HCT116 (cell line): Measurements from ENCODE around the gene TSPAN2. TPM values are rescaled to one million over a fixed set of nuclear protein-coding genes. Genes with fewer than 3 reads are reported as not detected.

Experiments
- ATAC-seq: fragments of 200-7000 bp; cut with Tn5 transposase; 2 replicates; pipeline ENCODE4 v1.9.1; 2020; ENCODE audit warnings: mild to moderate bottlenecking, moderate library complexity
- BruUV-seq: library from RNA; stranded (reverse); fragments of 400-500 nt; replicated peaks from 2 replicates; lab custom pipeline; 2021; lab: Mats Ljungman, UMichigan
- CTCF ChIA-PET: fragments of 300-600 bp; sonication (Branson Sonifier 250); formaldehyde crosslinking; loops from one replicate; lab custom pipeline; 2021; ENCODE audit warnings: antibody characterized with exemption; lab: Charles Lee
- POLR2A ChIA-PET: fragments of 300-600, 350-600 bp; sonication (Branson Sonifier 250); formaldehyde crosslinking; loops from one replicate; lab custom pipeline; 2021; ENCODE audit warnings: antibody characterized with exemption; lab: Charles Lee
- RAD21 ChIA-PET, 2 experiments: fragments of 300-600 bp; sonication (Branson Sonifier 250); formaldehyde crosslinking; loops; one replicate each; lab custom pipeline; 2023; ENCODE audit warnings: low total read pairs in 2 of 2; ENCODE audit not compliant: uncharacterized antibody in 2 of 2, unreplicated experiment in 2 of 2, low non-redundant PET in 1 of 2; lab: Charles Lee
- DNase-seq: peaks from one replicate; pipeline ENCODE4 v3.0.0-alpha.2; 2010; ENCODE audit warnings: low read depth, low spot score
- H2AFZ ChIP-seq: fragments of 200-600 bp; shearing (Covaris generic), sonication (generic); 2 replicates; pipeline ENCODE4 v1.6.1; 2017; ENCODE audit warnings: low read depth, mixed run types, mixed read lengths, antibody characterized with exemption, low read length; ENCODE audit not compliant: poor library complexity, severe bottlenecking
- H3K27ac ChIP-seq: 2 replicates; pipeline ENCODE4 v1.5.1; 2012; ENCODE audit warnings: low read depth, low read length
- H3K27me3 ChIP-seq: fragments of 200-600 bp; sonication (generic); 2 replicates; pipeline ENCODE4 v1.6.1; 2016; ENCODE audit warnings: mixed run types, low read length, mixed read lengths; ENCODE audit not compliant: insufficient read depth
- H3K36me3 ChIP-seq, 2 experiments: fragments of 200-500 bp in 1 of 2; fragments of 200-600 bp in 1 of 2; sonication (Bioruptor generic) in 1 of 2; sonication (generic) in 1 of 2; 2 replicates each; pipeline versions ENCODE4 v1.5.1 to v1.6.1; 2014 to 2016; ENCODE audit warnings: low read length in 2 of 2, inconsistent platforms in 1 of 2, mixed read lengths in 1 of 2, mixed run types in 1 of 2; ENCODE audit not compliant: insufficient read depth in 2 of 2, control insufficient read depth in 1 of 2
- H3K4me1 ChIP-seq, 2 experiments: fragments of 200-600 bp in 1 of 2; sonication (generic) in 1 of 2; 2 replicates each; pipeline versions ENCODE4 v1.5.1 to v1.6.1; 2012 to 2017; ENCODE audit warnings: low read length in 2 of 2, inconsistent platforms in 1 of 2, mild to moderate bottlenecking in 1 of 2, mixed read lengths in 1 of 2, mixed run types in 1 of 2, moderate library complexity in 1 of 2; ENCODE audit not compliant: insufficient read depth in 2 of 2, control insufficient read depth in 1 of 2
- H3K4me2 ChIP-seq: fragments of 200-600 bp; sonication (generic); 2 replicates; pipeline ENCODE4 v1.6.1; 2017; ENCODE audit warnings: mixed run types, low read length, mixed read lengths
- H3K4me3 ChIP-seq, 2 experiments: fragments of 200-600 bp in 1 of 2; sonication (generic) in 1 of 2; replicated peaks in 1 of 2; 2 replicates each; pipeline ENCODE4 v1.5.1; 2011 to 2016; ENCODE audit warnings: low read length in 2 of 2, control low read depth in 1 of 2, low read depth in 1 of 2, mild to moderate bottlenecking in 1 of 2, mixed read lengths in 1 of 2, mixed run types in 1 of 2
- H3K79me2 ChIP-seq: fragments of 200-600 bp; sonication (generic); 2 replicates; pipeline ENCODE4 v1.6.1; 2017; ENCODE audit warnings: mild to moderate bottlenecking, mixed run types, low read length, moderate library complexity, mixed read lengths; ENCODE audit not compliant: insufficient read depth
- H3K9ac ChIP-seq: fragments of 200-600 bp; sonication (generic); 2 replicates; pipeline ENCODE4 v1.6.1; 2016; ENCODE audit warnings: low read length, mixed read lengths
- H3K9me2 ChIP-seq: fragments of 200-600 bp; sonication (generic), shearing (Covaris generic); 2 replicates; pipeline ENCODE4 v1.6.1; 2017; ENCODE audit warnings: mixed run types, mild to moderate bottlenecking, moderate library complexity; ENCODE audit not compliant: insufficient read depth
- H3K9me3 ChIP-seq, 2 experiments: fragments of 200-500 bp in 1 of 2; fragments of 200-600 bp in 1 of 2; sonication (Bioruptor generic) in 1 of 2; sonication (generic) in 1 of 2; 2 replicates each; pipeline ENCODE4 v1.6.1; 2014 to 2017; ENCODE audit warnings: low read length in 2 of 2, mixed read lengths in 2 of 2, inconsistent platforms in 1 of 2, low read depth in 1 of 2, mild to moderate bottlenecking in 1 of 2, mixed run types in 1 of 2, moderate library complexity in 1 of 2; ENCODE audit not compliant: control insufficient read depth in 1 of 2, insufficient read depth in 1 of 2
- H4K20me1 ChIP-seq: fragments of 200-600 bp; sonication (generic), shearing (Covaris generic); 2 replicates; pipeline ENCODE4 v1.6.1; 2017; ENCODE audit warnings: mixed run types, mild to moderate bottlenecking, moderate library complexity; ENCODE audit not compliant: insufficient read depth
- CBX3 ChIP-seq: IDR thresholded peaks from 2 replicates; pipeline ENCODE4 v1.6.1; 2012; ENCODE audit warnings: low read depth
- CEBPB ChIP-seq: IDR thresholded peaks from 2 replicates; pipeline ENCODE4 v1.6.1; 2012; ENCODE audit warnings: low read depth
- EGR1 ChIP-seq: IDR thresholded peaks from 2 replicates; pipeline ENCODE4 v1.6.1; 2012; ENCODE audit warnings: low read depth
- ELF1 ChIP-seq: IDR thresholded peaks from 2 replicates; pipeline ENCODE4 v1.6.1; 2012; ENCODE audit warnings: low read depth, borderline replicate concordance
- EZH2 ChIP-seq: fragments of 200-600 bp; sonication (generic); IDR thresholded peaks from 2 replicates; pipeline ENCODE4 v1.6.1; 2017; ENCODE audit warnings: antibody characterized with exemption, mixed run types
- EZH2phosphoT487 ChIP-seq: fragments of 200-600 bp; IDR thresholded peaks from 2 replicates; pipeline ENCODE4 v1.6.1; 2018; ENCODE audit warnings: antibody characterized with exemption, borderline replicate concordance
- FOSL1 ChIP-seq: IDR thresholded peaks from 2 replicates; pipeline ENCODE4 v1.6.1; 2012; ENCODE audit warnings: low read depth
- JUND ChIP-seq: IDR thresholded peaks from 2 replicates; pipeline ENCODE4 v1.6.1; 2012
- POLR2AphosphoS5 ChIP-seq: IDR thresholded peaks from 2 replicates; pipeline ENCODE4 v1.6.1; 2011; ENCODE audit warnings: mild to moderate bottlenecking, low read depth, low read length, moderate library complexity
- RAD21 ChIP-seq: IDR thresholded peaks from 2 replicates; pipeline ENCODE4 v1.6.1; 2012; ENCODE audit warnings: low read depth, mild to moderate bottlenecking
- SIN3A ChIP-seq: IDR thresholded peaks from 2 replicates; pipeline ENCODE4 v1.6.1; 2012; ENCODE audit warnings: low read depth
- SP1 ChIP-seq: IDR thresholded peaks from 2 replicates; pipeline ENCODE4 v1.6.1; 2012; ENCODE audit warnings: low read depth
- SRF ChIP-seq: IDR thresholded peaks from 2 replicates; pipeline ENCODE4 v1.6.1; 2012; ENCODE audit warnings: low read depth
- TCF7L2 ChIP-seq: IDR thresholded peaks from 2 replicates; pipeline ENCODE4 v1.7.0; 2011; ENCODE audit warnings: borderline replicate concordance, inconsistent platforms; ENCODE audit not compliant: insufficient read depth, insufficient read length; ENCODE audit errors: extremely low read depth
- YY1 ChIP-seq: IDR thresholded peaks from 2 replicates; pipeline ENCODE4 v1.6.1; 2011; ENCODE audit warnings: low read length, low read depth, moderate library complexity, mild to moderate bottlenecking; ENCODE audit not compliant: insufficient replicate concordance; ENCODE audit errors: extremely low read depth
- ZFX ChIP-seq: fragments of 450-650 bp; IDR thresholded peaks from 2 replicates; pipeline ENCODE4 v1.6.1; 2017
- ZNF274 ChIP-seq: fragments of 200-500 bp; sonication (Bioruptor generic); IDR thresholded peaks from 2 replicates; pipeline ENCODE4 v1.6.1; 2014; ENCODE audit warnings: mild to moderate bottlenecking, low read depth, low read length, inconsistent platforms
- intact Hi-C: fragments of 100-400 bp; cut with micrococcal nuclease; formaldehyde crosslinking; loops from 2 replicates; pipeline ENCODE4 v1.10.0; 2022
- total RNA-seq: library from RNA; stranded (reverse); gene quantifications from one replicate; pipeline ENCODE4 v1.2.1, GENCODE V29; 2021; ENCODE audit not compliant: unreplicated experiment
- TF ChIP-seq, protein P1 (sequence below): IDR thresholded peaks from 2 replicates; pipeline ENCODE4 v1.6.1; 2012
- TF ChIP-seq, protein P2 (sequence below): IDR thresholded peaks from 2 replicates; pipeline ENCODE4 v1.6.1; 2012

TSPAN2 gene
- total RNA-seq, 1 experiment from 2014 or later, result 0.98 TPM

DNA sequence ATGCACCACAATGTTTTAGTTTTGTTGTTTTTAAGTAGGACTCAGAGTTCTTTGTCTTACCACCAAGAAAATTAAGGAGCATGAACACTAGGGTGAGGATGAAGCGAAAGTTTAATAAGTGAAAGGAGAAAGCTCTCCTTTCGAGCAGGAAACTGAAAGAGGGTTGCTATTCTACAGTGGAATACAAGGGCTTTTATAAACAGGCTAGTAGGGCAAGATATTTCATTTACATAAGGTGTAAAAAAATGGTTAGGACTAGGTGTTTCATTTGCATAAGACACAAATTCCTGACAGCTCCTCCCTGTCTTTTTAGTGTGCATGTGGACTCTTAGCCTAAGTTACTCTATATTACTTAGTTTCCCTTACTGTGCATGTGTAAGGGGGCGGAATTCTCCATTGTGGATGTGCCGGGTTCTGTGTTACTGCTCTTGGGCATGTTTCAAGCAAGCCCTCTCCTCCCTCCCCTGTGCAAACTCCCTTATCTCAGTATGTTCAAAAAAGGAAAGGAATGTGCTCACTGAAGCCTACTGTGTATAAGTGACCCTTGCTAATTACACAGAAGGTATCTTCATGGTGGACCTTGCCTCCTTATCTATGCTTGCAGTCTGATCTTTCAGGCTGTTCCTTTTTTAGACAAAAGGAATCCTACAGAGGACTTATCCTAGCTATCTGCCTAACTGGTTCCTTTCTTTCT, 52.3 kb downstream of the TSPAN2 start:
- TF ChIP-seq SRF (no peak), CEBPB (no peak), CBX3 (no peak), EZH2 (no peak), SIN3A (no peak), RAD21 (no peak), ZFX (no peak), SP1 (no peak), ELF1 (no peak)
- TF ChIP-seq, protein P1, sequence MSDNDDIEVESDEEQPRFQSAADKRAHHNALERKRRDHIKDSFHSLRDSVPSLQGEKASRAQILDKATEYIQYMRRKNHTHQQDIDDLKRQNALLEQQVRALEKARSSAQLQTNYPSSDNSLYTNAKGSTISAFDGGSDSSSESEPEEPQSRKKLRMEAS, result no peak
- TF ChIP-seq, protein P2, sequence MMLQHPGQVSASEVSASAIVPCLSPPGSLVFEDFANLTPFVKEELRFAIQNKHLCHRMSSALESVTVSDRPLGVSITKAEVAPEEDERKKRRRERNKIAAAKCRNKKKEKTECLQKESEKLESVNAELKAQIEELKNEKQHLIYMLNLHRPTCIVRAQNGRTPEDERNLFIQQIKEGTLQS, result no peak
- H4K20me1 ChIP-seq, result no peaks in the 10 kb centered on the region
- no peak overlapping the region for H3K27ac ChIP-seq
- H3K79me2 ChIP-seq, result no peaks in the 10 kb centered on the region
- H3K9me3 ChIP-seq, result no peaks in the 10 kb centered on the region
- H3K36me3 ChIP-seq, result no peaks in the 10 kb centered on the region
- CTCF ChIA-PET, result interaction anchor here (0.9 kb wide), 1 partner anchor 16 kb away, joined by 3 read pairs; no protein-coding TSS in a partner anchor
- RAD21 ChIA-PET, result no interaction called here
- H3K9me2 ChIP-seq, result no peaks in the 10 kb centered on the region
- H3K4me3 ChIP-seq, result no peak overlapping the region
- no peaks in the 10 kb centered on the region for H3K4me1 ChIP-seq
- ATAC-seq, result no peak
- POLR2A ChIA-PET, result no interaction called here
- intact Hi-C loops, result no loop called here
- no peak for DNase-seq
- no peak overlapping the region for H3K4me2 ChIP-seq
- no peak overlapping the region for H3K9ac ChIP-seq
- H3K27me3 ChIP-seq, result no peaks in the 10 kb centered on the region
- no TSS peak for BruUV-seq
- no peak overlapping the region for H2AFZ ChIP-seq

DNA sequence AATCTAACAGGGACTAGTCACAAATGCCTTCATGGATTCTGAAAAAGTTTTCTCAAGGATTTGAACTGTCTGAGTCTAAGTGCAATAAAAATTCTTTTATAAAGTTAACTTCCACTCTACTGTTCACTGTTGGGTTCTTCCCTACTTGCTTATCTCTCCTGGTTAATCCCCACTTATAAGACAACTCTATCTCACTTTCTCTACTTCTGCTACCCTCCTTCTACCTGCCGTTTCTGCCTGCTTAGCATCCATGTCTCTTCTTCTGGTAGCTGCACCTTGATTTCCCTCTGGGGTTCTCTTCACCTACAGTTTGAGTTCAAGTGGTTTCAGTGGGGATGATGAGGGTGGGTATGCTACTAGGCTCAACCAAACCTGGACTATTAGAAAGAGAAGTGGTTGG, 53.7 kb downstream of the TSPAN2 start:
- ATAC-seq (no peak), DNase-seq (no peak)
- no peak overlapping the region for H3K27ac ChIP-seq
- H3K9ac ChIP-seq, result no peak overlapping the region
- CTCF ChIA-PET, result interaction anchor here (0.8 kb wide), 1 partner anchor 17 kb away, joined by 3 read pairs; no protein-coding TSS in a partner anchor
- no peaks in the 10 kb centered on the region for H3K9me2 ChIP-seq
- no peaks in the 10 kb centered on the region for H3K79me2 ChIP-seq
- no TSS peak for BruUV-seq
- H3K4me3 ChIP-seq, result no peak overlapping the region
- H2AFZ ChIP-seq, result no peak overlapping the region
- H3K4me1 ChIP-seq, result no peaks in the 10 kb centered on the region
- no peaks in the 10 kb centered on the region for H3K9me3 ChIP-seq
- POLR2A ChIA-PET, result no interaction called here
- no peaks in the 10 kb centered on the region for H4K20me1 ChIP-seq
- no peak overlapping the region for H3K4me2 ChIP-seq
- intact Hi-C loops, result no loop called here
- no peaks in the 10 kb centered on the region for H3K36me3 ChIP-seq
- H3K27me3 ChIP-seq, result no peaks in the 10 kb centered on the region
- RAD21 ChIA-PET, result no interaction called here
- TF ChIP-seq ELF1, result no peak
- TF ChIP-seq EZH2, result no peak
- TF ChIP-seq SP1, result no peak
- TF ChIP-seq, protein P1, result no peak
- TF ChIP-seq ZFX, result no peak
- no peak for TF ChIP-seq FOSL1
- TF ChIP-seq EZH2phosphoT487, result no peak
- no peak for TF ChIP-seq JUND
- TF ChIP-seq ZNF274, result no peak
- TF ChIP-seq, protein P2, result no peak
- TF ChIP-seq SRF, result no peak
- no peak for TF ChIP-seq YY1
- no peak for TF ChIP-seq TCF7L2
- no peak for TF ChIP-seq POLR2AphosphoS5
- TF ChIP-seq EGR1, result no peak
